ENCODE data around the gene SUPT3H. TPM values are rescaled to one million over a fixed set of nuclear protein-coding genes. Genes with fewer than 3 reads are reported as not detected.
A peak's percentile ranks its signal among the peaks of the same experiment; 100 is the strongest.

SUPT3H gene
- total and polyA plus RNA-seq, 2 of the 13 experiments (the other 11 are each of a cell fraction or from before 2014, with no cell fraction given): 11.9 to 36.1 TPM

DNA sequence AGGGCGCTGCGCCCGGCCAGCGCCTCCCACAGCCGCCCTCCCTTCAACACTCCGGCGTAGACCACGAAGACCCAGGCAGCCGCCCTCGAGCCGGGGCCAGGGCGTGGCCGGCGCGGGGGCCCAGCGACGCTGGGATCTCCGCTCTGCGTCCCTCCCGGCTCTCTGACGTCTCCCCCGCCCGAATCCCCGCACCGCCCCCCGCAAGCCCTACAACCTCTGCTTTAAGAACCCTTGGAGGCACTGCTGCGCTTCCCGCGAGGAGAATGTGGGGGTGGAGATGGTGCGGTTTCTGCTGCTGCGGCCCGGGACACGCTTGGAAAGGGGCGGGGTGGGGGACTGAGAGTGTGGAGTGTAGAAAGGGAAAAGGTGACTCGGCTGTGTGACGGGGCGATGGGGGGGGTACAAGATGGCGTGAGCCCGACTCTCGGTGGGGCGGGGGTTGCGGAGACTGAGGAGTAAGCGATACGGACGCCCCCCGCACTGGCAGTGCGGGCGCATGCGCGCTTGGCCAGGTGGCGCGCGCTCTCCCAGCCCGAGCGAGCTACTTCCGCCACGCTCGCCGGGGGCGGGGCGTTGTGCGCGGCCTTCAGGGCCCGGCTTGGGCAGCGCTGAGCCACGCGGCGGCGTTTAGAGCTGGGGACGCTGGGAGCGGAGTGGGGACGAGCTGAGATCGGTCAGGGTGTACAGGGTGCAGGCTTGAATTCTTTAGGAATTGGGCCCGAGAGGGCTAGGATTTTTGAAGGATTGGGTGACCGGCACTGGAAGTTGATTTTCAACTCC is at the start of gene SUPT3H (continued):
- TF ChIP-seq PATZ1 (CRISPR knock-in tag; IDR thresholded peaks at IDR 0.05) (peak; percentile 98), HIVEP1 (CRISPR knock-in tag; IDR thresholded peaks at IDR 0.05) (peak; percentile 71), CBX5 (CRISPR knock-in tag; IDR thresholded peaks at IDR 0.05; ENCODE audit: borderline replicate concordance) (0 out of 2 replicates have a peak, but pooled peaks have one; percentile 26), ELK4 (CRISPR knock-in tag; IDR thresholded peaks at IDR 0.05; ENCODE audit: borderline replicate concordance) (0 out of 2 replicates have a peak, but pooled peaks have one; percentile 33), IKZF4 (CRISPR knock-in tag; IDR thresholded peaks at IDR 0.05; ENCODE audit: borderline replicate concordance, low read depth, not compliant biosample characterization) (peak; percentile 7), HDAC2 (CRISPR knock-in tag; IDR thresholded peaks at IDR 0.05) (0 out of 2 replicates have a peak, but pooled peaks have one; percentile 54), STAG1 (CRISPR knock-in tag; IDR thresholded peaks at IDR 0.05) (peak; percentile 56), ATRX (CRISPR knock-in tag; IDR thresholded peaks at IDR 0.05; ENCODE audit: borderline replicate concordance) (no peak), ZBTB25 (CRISPR knock-in tag; IDR thresholded peaks at IDR 0.05) (peak; percentile 58; the same call in 1 of the 2 replicates), THAP11 (CRISPR knock-in tag; IDR thresholded peaks at IDR 0.05) (peak; percentile 89), ZNF367 (CRISPR knock-in tag; IDR thresholded peaks at IDR 0.05; ENCODE audit: borderline replicate concordance) (no peak), HCFC1 (IDR thresholded peaks at IDR 0.05; ENCODE audit: low read depth, low read length) (peak; percentile 33; the same call in 1 of the 2 replicates), GABPB1 (CRISPR knock-in tag; IDR thresholded peaks at IDR 0.05) (peak; percentile 94), MEIS1 (CRISPR knock-in tag; IDR thresholded peaks at IDR 0.05; ENCODE audit: borderline replicate concordance) (peak; percentile 4; the same call in 1 of the 2 replicates), DPF2 (CRISPR knock-in tag; IDR thresholded peaks at IDR 0.05; ENCODE audit: borderline replicate concordance, low read depth) (peak; percentile 4), ISL2 (CRISPR knock-in tag; IDR thresholded peaks at IDR 0.05) (peak; percentile 70; the same call in 1 of the 2 replicates)
- TF ChIP-seq, protein P1, sequence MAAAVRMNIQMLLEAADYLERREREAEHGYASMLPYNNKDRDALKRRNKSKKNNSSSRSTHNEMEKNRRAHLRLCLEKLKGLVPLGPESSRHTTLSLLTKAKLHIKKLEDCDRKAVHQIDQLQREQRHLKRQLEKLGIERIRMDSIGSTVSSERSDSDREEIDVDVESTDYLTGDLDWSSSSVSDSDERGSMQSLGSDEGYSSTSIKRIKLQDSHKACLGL (CRISPR knock-in tag; IDR thresholded peaks at IDR 0.05): peak; percentile 74

Data from HepG2 (cell line).